DOHH2 (cell line): ENCODE results near the gene AFF1.

Experiments used
- CTCF ChIP-seq: fragments of 200-600 bp; sonication (generic); IDR thresholded peaks from one replicate; pipeline ENCODE4 v1.5.1; 2014; ENCODE audit warnings: antibody characterized with exemption, mild to moderate bottlenecking, low read depth, low read length; ENCODE audit not compliant: poor library complexity, severe bottlenecking
- EZH2phosphoT487 ChIP-seq: fragments of 200-600 bp; sonication (generic); IDR thresholded peaks from 2 replicates; pipeline ENCODE4 v1.6.1; 2017; ENCODE audit warnings: borderline replicate concordance, mild to moderate bottlenecking, antibody characterized with exemption, low read length, moderate library complexity, mixed read lengths

- TF ChIP-seq CTCF (no peak), EZH2phosphoT487 (no peak)
These were observed 26.3 kb downstream of the AFF1 start for GRCh38 chr4:86961116-86961515.
